NT2/D1 (cell line): ENCODE results near the gene FBXL17.

Source experiments
- SUZ12 ChIP-seq: IDR thresholded peaks from 2 replicates; pipeline ENCODE4 v1.6.1; 2011; ENCODE audit not compliant: insufficient read length, insufficient read depth; ENCODE audit errors: extremely low read depth
- YY1 ChIP-seq: IDR thresholded peaks from 2 replicates; pipeline ENCODE4 v1.6.1; 2011; ENCODE audit not compliant: insufficient read length, insufficient read depth
- ZNF274 ChIP-seq: IDR thresholded peaks from 2 replicates; pipeline ENCODE4 v1.6.1; 2011; ENCODE audit warnings: mild to moderate bottlenecking, low read depth, low read length

DNA sequence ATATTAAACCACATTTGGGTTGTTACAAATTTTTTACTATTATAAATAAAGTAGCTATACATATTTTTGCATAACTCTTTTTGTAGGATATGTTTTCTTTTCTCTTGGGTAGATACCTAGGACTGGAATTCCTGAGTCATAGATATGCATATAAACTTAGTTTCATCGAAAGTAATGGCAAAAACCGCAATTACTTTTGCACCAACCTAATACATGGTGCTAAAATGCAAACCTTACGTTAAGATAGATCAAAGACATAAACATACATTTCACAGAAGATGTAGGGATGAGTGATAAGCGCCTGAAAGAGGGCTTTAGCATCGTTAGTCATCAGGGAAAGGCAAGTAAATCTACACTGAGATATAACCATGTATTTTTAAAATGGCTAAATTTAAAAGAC, 532.8 kb downstream of the FBXL17 start:
- TF ChIP-seq ZNF274 (no peak), YY1 (no peak), SUZ12 (no peak)
